ENCODE data around the gene TBPL2. TPM values are rescaled to one million over a fixed set of nuclear protein-coding genes. Genes with fewer than 3 reads are reported as not detected.

Gene TBPL2
- total RNA-seq, 6 experiments from 2014 or later = not detected

- H3K27ac ChIP-seq = no peak overlapping the region
- intact Hi-C loops (cut with DNase I) = no loop called here
- peaks cover 0 to 15% (median 3%) of the 10 kb centered on the region in 4 donors for H3K36me3 ChIP-seq
- no peaks in the 10 kb centered on the region for H3K9me3 ChIP-seq
- ATAC-seq = no peak
- WGBS (ENCODE audit: insufficient coverage, low coverage, low lambda C conversion rate, missing lambda C conversion rate) = 91% methylated on average over 3 of the region's 3 CpGs
- no peak for DNase-seq
- no peak overlapping the region for H3K4me3 ChIP-seq
- no peaks in the 10 kb centered on the region for H3K27me3 ChIP-seq
- no peaks in the 10 kb centered on the region for H3K4me1 ChIP-seq
- TF ChIP-seq POLR2A (IDR thresholded peaks at IDR 0.05) (no peak), CTCF (IDR thresholded peaks at IDR 0.05) (no peak)
Measured at GRCh38 chr14:55366271-55366670, 74.1 kb downstream of the TBPL2 start.

Small RNAs within 50 kb of the gene (small RNA-seq; reads per million reads assigned to genes)
- gene AL356801.1 = 0 reads per million in 2 experiments

Other genes with a start within 250 kb of the TBPL2 start
- 1 to 10 TPM in 2 of 6 experiments, under 1 TPM in 3, not detected in 1; 0.27 to 1.3 (median 0.86) TPM for gene DLGAP5, start 249.0 kb downstream of the TBPL2 start, total RNA-seq
- gene FBXO34, start 169.2 kb downstream of the TBPL2 start, total RNA-seq = 10 to 100 TPM in 1 of 6 experiments, 1 to 10 TPM in 5; 6.2 to 10.3 (median 8.7) TPM
- 1 to 10 TPM; 4.0 to 4.7 (median 4.2) TPM for gene ATG14, start 28.8 kb downstream of the TBPL2 start, total RNA-seq
- 10 to 100 TPM; 55.8 to 90.8 (median 64.1) TPM for gene KTN1, start 139.6 kb upstream of the TBPL2 start, total RNA-seq

Data from right lobe of liver (tissue), 6 donors.